HG03097 (cell line): ENCODE measurements around the gene AGO4.
"Not testable (repeated sequence)": the region's sequence is repeated elsewhere in the genome, so short reads cannot be mapped to it uniquely, and the experiment has no call there.

ENCODE experiments used
- ATAC-seq: cut with Tn5 transposase; IDR thresholded peaks from one replicate; pipeline ENCODE4 v1.9.1; 2021; ENCODE audit not compliant: unreplicated experiment, low FRiP score

Gene AGO4

GRCh38 chr1:35807614-35808449 lies at the start of gene AGO4:
Gene AGO4 (plus strand): TSS chr1:35808016. CDS start chr1:35808417, 401 bp downstream.
- ATAC-seq, result no peak

DNA sequence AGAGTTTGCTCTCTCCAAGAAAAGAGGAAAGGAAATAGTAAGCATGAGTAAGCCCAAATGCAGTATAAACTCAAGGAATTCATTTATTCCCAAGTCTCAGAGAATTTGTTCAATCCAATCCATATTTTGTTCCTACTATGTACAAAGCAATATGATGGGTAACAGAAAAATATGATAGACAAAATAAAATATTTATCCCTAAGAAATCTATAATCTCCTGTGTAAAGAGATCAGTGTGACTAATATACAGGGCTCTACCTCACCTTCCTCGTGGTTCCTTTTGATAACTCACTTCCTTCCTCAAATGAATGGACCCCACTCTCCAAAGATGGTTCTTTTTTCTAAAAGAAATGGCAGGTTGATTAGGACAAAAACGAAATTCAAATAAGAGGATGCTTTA lies 45.7 kb upstream of the AGO4 start:
- ATAC-seq, result no peak

DNA sequence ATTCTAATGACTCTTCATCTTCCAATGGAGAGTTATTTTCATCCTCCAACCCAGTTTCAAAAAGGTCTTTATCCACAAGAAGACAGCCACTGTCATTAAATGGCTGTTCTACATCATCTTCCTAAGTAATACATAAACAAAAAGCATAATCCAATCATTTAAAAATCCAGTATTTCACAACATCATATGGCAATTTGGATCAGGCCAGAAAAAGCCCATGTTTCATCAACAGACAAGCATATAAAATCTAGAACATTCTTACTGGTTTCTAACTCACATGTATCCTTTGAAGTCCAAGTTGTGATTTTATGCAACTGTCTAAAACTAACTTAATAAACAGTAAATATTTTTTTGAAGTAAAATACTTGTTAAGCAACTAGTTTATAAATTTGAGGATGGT lies 44.6 kb upstream of the AGO4 start:
- no peak for ATAC-seq

DNA sequence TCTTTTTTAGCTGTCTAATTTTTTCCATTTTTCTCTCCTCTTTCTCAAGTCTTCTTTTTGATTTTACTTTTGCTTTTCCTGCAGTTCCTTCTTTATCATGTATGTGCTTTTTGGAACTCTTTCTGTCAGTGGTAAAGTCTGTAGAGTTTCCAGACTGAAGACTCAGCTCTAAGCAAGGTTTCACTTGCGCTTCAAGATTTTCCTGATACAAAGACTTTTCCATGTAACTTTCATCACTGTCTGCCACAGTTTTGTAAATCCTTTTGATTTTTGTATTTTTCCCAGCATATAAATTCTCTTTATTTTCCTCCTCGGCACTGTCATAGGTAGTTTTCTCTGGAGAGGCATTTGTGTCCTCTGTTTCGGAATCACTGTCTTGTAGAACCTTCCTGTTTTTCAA lies 43.5 kb upstream of the AGO4 start:
- ATAC-seq, result no peak

- no peak for ATAC-seq
Measured at GRCh38 chr1:35768350-35769187, 39.2 kb upstream of the AGO4 start.

GRCh38 chr1:35769188-35769758 lies 38.5 kb upstream of the AGO4 start:
- peak; percentile 72 for ATAC-seq

DNA sequence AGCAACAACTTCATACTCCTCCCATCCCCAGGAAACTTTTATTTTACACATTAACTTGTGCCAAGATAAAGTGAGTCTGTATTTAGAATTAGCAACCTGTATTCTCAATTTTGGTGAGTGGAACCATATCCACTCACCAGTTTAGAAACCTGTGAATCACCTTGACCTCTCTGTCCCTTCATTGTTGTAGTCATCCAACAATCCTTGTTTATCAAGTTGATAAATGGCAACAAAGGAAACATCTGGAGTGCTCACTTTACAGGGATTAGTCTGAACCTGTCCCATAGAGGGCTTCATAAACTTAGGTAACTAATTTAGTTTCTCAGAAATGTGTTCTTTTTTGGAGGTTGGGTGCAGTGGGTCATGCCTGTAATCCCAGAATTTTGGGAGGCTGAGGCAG lies 34.1 kb upstream of the AGO4 start:
- no peak for ATAC-seq

GRCh38 chr1:35776172-35776571 lies 31.6 kb upstream of the AGO4 start:
- ATAC-seq, result not testable (repeated sequence)

DNA sequence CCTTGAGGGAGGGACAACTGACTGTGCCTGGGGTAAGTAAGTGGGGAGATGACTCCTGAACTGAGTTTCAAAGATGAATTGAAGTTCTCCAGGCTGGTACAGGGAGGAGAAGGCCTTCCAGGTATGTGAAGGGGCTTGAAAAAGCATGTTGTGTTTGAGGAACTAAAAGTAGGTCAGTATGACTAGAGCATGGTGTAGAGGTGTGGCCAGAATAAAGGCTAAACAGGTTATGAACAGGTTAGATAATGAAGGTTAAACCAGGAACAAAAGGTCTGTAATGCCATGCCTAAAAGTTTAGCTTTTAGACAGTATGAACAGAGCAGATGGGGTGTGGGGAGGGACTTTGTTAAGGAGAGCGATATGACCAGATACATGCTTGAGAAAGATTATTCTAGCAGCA lies 30.7 kb upstream of the AGO4 start:
- ATAC-seq, result no peak

DNA sequence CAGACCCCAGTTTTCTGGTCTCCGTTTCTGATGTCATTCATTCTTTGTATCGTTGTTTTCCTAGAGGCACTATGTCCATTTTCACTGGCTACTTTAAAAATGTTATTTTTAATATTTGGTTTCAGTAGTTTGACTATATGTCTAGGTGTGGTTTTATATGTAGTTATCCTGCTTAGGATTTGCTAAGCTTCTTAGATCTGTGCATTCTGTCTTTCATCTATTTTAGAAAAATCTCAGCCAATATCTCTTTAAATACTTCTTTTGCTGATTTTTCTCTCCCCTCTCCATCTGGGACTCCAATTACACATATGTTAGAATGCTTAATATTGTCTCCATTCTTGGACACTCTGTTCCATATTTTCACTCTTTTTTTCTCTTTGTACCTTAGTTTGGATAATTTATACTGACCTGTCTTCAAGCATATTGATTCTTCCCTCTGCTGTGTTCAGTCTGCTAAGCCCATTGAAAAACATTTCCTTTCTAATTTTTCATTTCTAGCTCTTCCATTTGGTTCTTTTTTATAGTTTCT lies 24.7 kb upstream of the AGO4 start:
- ATAC-seq, result no peak

DNA sequence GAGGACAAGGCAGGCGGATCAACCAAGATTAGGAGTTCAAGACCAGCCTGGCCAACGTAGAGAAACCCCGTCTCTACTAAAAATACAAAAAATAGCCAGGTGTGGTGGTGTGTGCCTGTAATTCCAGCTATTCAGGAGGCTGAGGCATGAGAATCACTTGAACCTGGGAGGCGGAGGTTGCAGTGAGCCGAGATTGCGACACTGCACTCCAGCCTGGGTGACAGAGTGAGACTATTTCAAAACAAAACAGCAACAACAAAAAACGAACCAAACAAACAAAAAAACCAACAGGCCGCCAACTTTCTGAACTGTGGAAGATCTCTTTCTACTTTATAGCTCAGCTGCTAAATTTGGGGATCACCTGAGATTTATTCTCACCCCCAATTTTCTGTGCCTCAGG lies 23.5 kb upstream of the AGO4 start:
- not testable (repeated sequence) for ATAC-seq

DNA sequence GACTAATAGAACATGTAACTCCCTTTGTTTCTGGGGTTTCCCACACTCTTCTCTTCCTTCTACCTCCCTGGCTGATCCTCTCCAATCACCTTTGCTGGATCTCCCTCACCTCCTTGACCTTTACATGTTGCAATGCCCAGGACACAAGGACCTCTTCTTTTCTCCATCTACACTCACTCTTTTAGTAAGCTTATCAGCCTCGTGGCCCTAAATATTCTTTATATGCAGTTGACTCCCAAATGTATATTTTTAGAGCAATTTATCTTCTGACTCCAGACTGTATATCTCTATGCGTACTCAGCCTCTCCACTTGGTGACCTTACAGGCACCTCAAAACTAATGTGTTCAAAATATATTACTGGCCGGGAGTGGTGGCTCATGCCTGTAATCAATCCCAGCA lies 19.7 kb upstream of the AGO4 start:
- ATAC-seq, result no peak

- no peak for ATAC-seq
Measured at GRCh38 chr1:35790670-35791069, 17.1 kb upstream of the AGO4 start.

- no peak for ATAC-seq
Measured at GRCh38 chr1:35795295-35795694, 12.5 kb upstream of the AGO4 start.

DNA sequence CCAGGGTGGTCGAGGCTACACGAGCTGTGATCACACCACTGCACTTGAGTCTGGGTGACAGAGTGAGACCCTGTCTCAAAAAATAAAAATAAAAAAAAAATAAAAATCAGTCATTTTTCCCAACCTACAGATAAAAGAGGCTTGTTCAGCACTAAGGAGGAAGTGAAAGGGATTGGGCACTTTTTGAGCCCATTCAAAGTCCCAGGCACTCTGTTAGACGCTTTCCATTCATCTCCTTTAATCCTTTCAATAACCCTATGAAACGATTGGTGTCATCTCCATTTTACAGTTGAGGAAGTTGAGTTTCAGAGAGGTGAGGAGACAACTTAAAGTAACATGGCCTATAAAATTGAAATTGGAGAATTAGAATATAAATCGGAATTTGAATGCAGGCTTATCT lies 10.4 kb upstream of the AGO4 start:
- ATAC-seq, result no peak

- ATAC-seq, result not testable (repeated sequence)
Measured at GRCh38 chr1:35798019-35798418, 9.8 kb upstream of the AGO4 start.

DNA sequence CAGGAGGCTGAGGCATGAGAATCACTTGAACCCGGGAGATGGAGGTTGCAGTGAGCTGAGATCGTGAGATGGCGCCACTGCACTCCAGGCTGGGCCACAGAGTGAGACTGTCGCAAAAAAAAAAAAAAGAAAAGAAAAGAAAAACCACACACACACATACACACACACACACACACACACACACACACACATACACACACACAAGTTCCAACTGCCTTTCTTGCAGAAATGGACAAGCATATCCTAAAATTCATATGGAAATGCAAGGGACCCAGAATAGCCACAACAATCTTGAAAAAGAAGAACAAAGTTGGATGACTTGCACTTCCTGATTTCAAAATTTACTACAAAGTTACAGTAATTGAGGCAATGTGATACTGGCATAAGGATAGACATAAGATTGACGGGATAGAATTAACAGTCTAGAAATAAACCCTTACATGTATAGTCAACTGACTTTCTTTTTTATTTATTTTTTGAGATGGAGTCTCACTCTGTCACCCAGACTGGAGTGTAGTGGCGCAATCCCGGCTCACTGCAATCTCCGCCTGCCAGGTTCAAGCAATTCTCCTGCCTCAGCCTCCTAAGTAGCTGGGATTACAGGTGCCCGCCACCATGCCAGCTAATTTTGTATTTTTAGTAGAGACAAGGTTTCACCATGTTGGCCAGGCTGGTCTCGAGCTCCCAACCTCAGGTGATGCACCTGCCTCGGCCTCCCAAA lies 7.5 kb upstream of the AGO4 start:
- not testable (repeated sequence) for ATAC-seq

GRCh38 chr1:35808450-35809113 lies 766 bp downstream of the AGO4 start:
- ATAC-seq, result no peak

- no peak for ATAC-seq
Measured at GRCh38 chr1:35809114-35810095, 1.6 kb downstream of the AGO4 start.
